ENCODE data around the gene DNAH3.

- no peak for TF ChIP-seq ZNF317 (CRISPR knock-in tag; IDR thresholded peaks at IDR 0.05; ENCODE audit: borderline replicate concordance, low read depth)
- no peak for TF ChIP-seq CTCF (IDR thresholded peaks at IDR 0.05)
- no peak for TF ChIP-seq ATF3 (CRISPR knock-in tag; conservative IDR thresholded peaks at IDR 0.05)
- no peak for TF ChIP-seq GTF2I (CRISPR knock-in tag; conservative IDR thresholded peaks at IDR 0.05)
- TF ChIP-seq CREM (CRISPR knock-in tag; IDR thresholded peaks at IDR 0.05) = no peak
- TF ChIP-seq ZNF281 (CRISPR knock-in tag; IDR thresholded peaks at IDR 0.05) = no peak
- TF ChIP-seq ATF6 (CRISPR knock-in tag; IDR thresholded peaks at IDR 0.05) = no peak
- no peak for TF ChIP-seq TP53 (CRISPR knock-in tag; IDR thresholded peaks at IDR 0.05)
- TF ChIP-seq IRF2 (CRISPR knock-in tag; IDR thresholded peaks at IDR 0.05; ENCODE audit: borderline replicate concordance, low read depth) = no peak
- no peak for TF ChIP-seq SP1 (CRISPR knock-in tag; conservative IDR thresholded peaks at IDR 0.05)
- TF ChIP-seq HMGXB4 (CRISPR knock-in tag; IDR thresholded peaks at IDR 0.05) = no peak
- no peak for TF ChIP-seq ZNF138 (CRISPR knock-in tag; conservative IDR thresholded peaks at IDR 0.05)
- TF ChIP-seq MYBL2 (CRISPR knock-in tag; IDR thresholded peaks at IDR 0.05) = no peak
These were observed 209.1 kb downstream of the DNAH3 start for GRCh38 chr16:20941636-20941926.
